Transverse colon (tissue), 4 donors: ENCODE measurements around the gene YWHAH.

Experiments
- EP300 ChIP-seq: sonication (generic); formaldehyde crosslinking; IDR thresholded peaks from one replicate; pipeline ENCODE4 v1.6.1; 2017; ENCODE audit warnings: antibody characterized with exemption, low read depth
- POLR2A ChIP-seq: fragments of 450-650 bp; IDR thresholded peaks from one replicate; pipeline ENCODE4 v1.6.1; 2016; ENCODE audit warnings: antibody characterized with exemption, mild to moderate bottlenecking, moderate library complexity
- POLR2AphosphoS5 ChIP-seq, 3 donors: sonication (generic); formaldehyde crosslinking; IDR thresholded peaks; one replicate each; pipeline ENCODE4 v1.6.1; 2016; ENCODE audit warnings: antibody characterized with exemption in 3 of 3
- TF ChIP-seq, protein P1 (sequence below), 5 experiments: fragments of 200-600 bp in 3 of 5; fragments of 450-650 bp in 2 of 5; sonication (generic) in 3 of 5; IDR thresholded peaks; 1 replicate in 2 of 5; 2 replicates in 3 of 5; pipeline ENCODE4 v1.5.1; 2016 to 2017; ENCODE audit warnings: antibody characterized with exemption in 5 of 5, inconsistent platforms in 3 of 5, mild to moderate bottlenecking in 2 of 5, moderate library complexity in 1 of 5

DNA sequence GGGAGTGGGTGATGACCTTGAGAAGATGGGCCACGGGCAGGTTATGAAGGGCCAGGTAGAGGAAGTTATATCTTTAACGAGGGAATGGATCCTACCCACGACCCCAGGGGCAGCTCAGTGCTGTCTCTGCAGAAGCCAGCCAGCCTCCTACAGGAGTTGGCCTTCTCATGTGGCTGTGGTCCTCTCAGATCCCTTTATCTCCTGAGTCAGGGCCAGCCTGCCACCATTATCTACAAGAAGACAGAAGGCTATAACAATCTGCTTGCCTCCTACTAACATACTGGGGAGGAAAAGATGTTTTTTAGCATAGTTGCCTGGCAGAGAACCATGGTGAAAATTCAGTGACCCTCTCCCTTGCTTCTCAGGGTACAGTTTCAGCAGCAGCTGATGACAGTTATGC, 7.0 kb upstream of the YWHAH start:
- TF ChIP-seq POLR2A (no peak), EP300 (no peak), POLR2AphosphoS5 (IDR thresholded peaks at IDR 0.05) (no peak)
- TF ChIP-seq, protein P1, sequence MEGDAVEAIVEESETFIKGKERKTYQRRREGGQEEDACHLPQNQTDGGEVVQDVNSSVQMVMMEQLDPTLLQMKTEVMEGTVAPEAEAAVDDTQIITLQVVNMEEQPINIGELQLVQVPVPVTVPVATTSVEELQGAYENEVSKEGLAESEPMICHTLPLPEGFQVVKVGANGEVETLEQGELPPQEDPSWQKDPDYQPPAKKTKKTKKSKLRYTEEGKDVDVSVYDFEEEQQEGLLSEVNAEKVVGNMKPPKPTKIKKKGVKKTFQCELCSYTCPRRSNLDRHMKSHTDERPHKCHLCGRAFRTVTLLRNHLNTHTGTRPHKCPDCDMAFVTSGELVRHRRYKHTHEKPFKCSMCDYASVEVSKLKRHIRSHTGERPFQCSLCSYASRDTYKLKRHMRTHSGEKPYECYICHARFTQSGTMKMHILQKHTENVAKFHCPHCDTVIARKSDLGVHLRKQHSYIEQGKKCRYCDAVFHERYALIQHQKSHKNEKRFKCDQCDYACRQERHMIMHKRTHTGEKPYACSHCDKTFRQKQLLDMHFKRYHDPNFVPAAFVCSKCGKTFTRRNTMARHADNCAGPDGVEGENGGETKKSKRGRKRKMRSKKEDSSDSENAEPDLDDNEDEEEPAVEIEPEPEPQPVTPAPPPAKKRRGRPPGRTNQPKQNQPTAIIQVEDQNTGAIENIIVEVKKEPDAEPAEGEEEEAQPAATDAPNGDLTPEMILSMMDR (IDR thresholded peaks at IDR 0.05) = no peak
